Fibroblast of villous mesenchyme (primary cell): Measurements from ENCODE around the gene KRT34. TPM values are rescaled to one million over a fixed set of nuclear protein-coding genes. Genes with fewer than 3 reads are reported as not detected.

Experiments
- DNase-seq: peaks from one replicate; pipeline ENCODE4 v3.0.0-alpha.2; 2010; ENCODE audit warnings: low read depth
- H3K4me3 ChIP-seq: 2 replicates; pipeline ENCODE4 v1.5.1; 2011; ENCODE audit warnings: low read depth, mild to moderate bottlenecking, low read length
- total RNA-seq: library from RNA; depleted of rRNA; stranded (reverse); fragments of >200 nt; gene quantifications from 2 replicates; pipeline ENCODE4 v1.2.3, GENCODE V29; 2012
- TF ChIP-seq, protein P1 (sequence below): IDR thresholded peaks from 2 replicates; pipeline ENCODE4 v1.5.1; 2012; ENCODE audit warnings: low read depth, mild to moderate bottlenecking, low read length; ENCODE audit not compliant: insufficient read depth

Gene KRT34
- total RNA-seq, 1 donor = 28.9 TPM

DNA sequence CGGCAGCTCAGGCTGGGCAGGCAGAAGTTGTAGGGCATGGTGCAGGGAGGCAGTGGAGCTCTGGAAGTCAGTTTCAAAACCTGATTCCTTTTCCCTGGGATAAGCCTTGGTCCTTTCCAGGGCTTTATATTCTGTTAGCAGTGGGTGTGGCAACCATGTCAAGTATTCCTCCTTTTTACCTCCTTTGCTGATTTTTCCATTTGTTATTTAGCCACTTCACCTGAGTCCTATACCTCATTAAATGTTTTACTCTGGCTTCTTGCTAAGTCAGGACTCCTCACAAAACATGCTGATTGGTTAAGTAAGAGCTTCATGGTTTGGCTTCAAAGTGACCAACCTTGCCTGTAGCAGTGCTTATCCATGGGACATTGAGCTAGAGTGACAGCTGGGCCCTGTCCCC lies 12.4 kb downstream of the KRT34 start, which contains the start of gene KRT33B:
KRT33B (minus strand) TSS at position 101 of the 400 bp plus-strand sequence; CDS start at position 38, 63 bp downstream.
- no peak within 1 kb of the TSS for H3K4me3 ChIP-seq
- DNase-seq = no peak
- TF ChIP-seq, protein P1, sequence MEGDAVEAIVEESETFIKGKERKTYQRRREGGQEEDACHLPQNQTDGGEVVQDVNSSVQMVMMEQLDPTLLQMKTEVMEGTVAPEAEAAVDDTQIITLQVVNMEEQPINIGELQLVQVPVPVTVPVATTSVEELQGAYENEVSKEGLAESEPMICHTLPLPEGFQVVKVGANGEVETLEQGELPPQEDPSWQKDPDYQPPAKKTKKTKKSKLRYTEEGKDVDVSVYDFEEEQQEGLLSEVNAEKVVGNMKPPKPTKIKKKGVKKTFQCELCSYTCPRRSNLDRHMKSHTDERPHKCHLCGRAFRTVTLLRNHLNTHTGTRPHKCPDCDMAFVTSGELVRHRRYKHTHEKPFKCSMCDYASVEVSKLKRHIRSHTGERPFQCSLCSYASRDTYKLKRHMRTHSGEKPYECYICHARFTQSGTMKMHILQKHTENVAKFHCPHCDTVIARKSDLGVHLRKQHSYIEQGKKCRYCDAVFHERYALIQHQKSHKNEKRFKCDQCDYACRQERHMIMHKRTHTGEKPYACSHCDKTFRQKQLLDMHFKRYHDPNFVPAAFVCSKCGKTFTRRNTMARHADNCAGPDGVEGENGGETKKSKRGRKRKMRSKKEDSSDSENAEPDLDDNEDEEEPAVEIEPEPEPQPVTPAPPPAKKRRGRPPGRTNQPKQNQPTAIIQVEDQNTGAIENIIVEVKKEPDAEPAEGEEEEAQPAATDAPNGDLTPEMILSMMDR = no peak

DNA sequence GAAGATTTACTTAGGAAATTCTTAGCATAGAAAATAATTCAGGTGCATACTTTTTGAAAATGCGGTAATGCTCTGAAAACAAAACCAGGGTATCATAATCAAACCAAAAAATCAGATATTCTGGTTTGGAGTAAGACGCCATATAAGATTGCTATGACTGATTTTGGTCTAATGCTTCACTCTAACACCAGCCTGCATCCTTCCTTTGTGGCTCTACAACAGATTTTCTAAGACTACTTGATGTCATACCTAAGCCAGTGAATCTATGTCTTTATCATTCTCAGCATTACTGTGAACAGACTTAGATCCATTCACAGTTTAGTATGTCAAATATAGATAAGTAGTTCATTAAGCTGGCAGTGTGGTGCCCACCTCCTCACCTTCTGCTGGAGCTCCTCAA lies 13.1 kb downstream of the KRT34 start:
- no peak for DNase-seq
- H3K4me3 ChIP-seq = no peak overlapping the region
- TF ChIP-seq, protein P1 = no peak

DNA sequence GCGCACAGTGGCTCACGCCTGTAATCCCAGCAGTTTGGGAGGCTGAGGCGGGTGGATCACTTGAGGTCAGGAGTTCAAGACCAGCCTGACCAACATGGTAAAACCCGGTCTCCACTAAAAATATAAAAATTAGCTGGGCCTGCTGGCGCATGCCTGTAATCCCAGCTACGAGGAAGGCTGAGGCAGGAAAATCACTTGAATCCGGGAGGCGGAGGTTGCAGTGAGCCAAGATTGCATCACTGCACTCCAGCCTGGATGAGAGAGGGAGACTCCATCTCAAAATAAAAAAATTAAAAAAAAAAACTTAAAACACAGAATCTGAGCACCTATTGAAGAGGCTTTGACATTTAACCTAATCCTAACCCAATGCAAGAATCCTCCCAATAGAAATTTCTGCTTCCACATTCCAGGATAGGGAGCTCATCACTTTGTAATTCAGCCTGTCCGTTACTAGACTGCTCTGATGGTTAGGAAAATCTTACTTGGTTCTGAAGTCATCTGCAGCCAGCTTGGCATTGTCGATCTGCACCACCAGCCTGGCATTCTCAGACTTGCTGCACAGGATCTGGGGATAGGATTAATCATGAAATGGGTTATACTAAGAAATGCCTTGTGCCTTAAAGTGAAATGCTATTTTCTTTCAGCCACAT lies 14.6 kb downstream of the KRT34 start:
- TF ChIP-seq, protein P1 = no peak
- DNase-seq = peak; percentile 34
- H3K4me3 ChIP-seq = no peak overlapping the region

DNA sequence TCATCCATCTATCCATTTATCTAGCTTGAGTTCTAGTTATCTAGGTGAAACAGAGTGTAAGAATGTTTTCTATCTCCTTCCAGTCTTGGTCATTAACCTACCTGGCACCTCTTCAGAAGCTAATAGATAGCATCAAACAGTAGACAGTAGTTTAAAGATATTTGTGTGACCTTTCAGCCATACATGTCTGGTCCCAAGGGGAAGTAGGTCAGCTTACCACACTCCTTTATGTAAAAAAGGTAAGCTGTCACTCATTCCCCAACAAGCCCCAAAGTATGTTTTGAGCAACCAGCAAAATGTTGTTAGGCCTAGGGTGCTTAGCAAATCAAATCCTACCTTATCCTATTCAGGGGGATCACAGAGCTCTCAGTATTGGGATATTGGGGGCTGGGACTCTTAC lies 16.0 kb downstream of the KRT34 start:
- TF ChIP-seq, protein P1 = no peak
- no peak overlapping the region for H3K4me3 ChIP-seq
- DNase-seq = no peak

DNA sequence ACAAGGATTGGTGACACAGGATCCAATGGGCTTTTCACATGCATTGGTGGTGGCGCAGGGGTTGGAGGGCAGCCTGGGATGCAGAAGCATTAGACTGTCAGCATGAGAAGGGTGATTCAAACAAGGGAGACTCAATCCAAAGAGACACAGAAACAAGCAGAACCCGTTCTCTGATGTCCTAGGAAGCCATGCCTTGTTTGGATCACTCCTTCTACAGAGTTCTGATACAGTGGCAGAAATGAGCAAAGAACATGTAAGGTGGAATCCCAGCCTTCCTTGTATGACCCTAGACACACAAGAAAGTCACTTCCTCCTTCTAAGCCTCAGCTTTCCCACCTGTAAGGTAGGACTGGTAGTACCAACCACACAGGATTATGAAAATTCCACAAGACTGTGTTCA lies 18.2 kb downstream of the KRT34 start:
- TF ChIP-seq, protein P1 = no peak
- H3K4me3 ChIP-seq = no peak overlapping the region
- no peak for DNase-seq

DNA sequence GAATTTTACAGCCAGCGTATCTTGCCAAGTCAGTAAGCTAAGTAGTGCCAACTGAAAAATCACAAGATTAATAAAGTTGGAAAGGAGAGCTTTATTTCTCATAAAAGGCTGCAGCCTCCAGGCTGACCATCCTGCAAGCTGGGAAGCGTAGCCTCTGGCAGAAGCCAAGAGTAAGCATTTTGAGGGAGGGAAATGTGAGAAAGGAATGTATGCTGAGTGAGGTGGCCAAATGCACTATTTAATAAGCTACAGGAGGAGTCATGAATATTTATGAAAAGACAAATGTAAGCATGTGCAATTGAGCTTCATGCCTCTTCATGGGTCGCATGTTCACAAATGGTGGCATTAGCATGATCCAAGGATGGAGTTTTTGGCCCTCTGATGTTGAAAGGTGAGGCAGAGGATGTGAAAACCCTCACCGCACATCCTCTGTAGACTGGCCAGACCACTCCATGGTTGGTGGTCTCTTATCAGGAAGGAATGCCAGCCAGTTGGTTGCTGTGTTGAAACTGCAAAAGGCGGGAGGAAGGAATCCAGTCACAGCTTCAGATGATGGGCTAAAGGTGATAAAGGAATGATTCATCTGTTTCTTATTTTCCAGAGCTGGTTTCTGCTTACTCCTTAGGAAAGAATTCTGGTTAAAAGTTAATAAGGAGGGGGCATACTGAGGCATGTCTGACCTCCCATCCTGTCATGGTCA lies 21.7 kb downstream of the KRT34 start:
- no peak overlapping the region for H3K4me3 ChIP-seq
- TF ChIP-seq, protein P1 = no peak
- DNase-seq = peak; percentile 77
